CD4-positive, alpha-beta T cell (primary cell): ENCODE data around the gene FAM151A. TPM values are rescaled to one million over a fixed set of nuclear protein-coding genes. Genes with fewer than 3 reads are reported as not detected.

Experiments used
- ATAC-seq: fragments of 200-7000 bp; cut with Tn5 transposase; one replicate; pipeline ENCODE4 v1.10.0; 2022; ENCODE audit warnings: mild to moderate bottlenecking; ENCODE audit not compliant: poor library complexity
- CTCF ChIA-PET: fragments of 350-600 bp; sonication (Branson Sonifier 250); formaldehyde crosslinking; loops from one replicate; lab custom pipeline; 2021; ENCODE audit warnings: antibody characterized with exemption, inconsistent platforms; lab: Charles Lee
- POLR2A ChIA-PET: fragments of 350-600 bp; sonication (Branson Sonifier 250); formaldehyde crosslinking; loops from one replicate; lab custom pipeline; 2021; ENCODE audit warnings: antibody characterized with exemption, inconsistent platforms; lab: Charles Lee
- DNase-seq, 14 experiments: peaks; one replicate each; pipeline ENCODE4 v3.0.0-alpha.2; 2013 to 2020; ENCODE audit warnings: mixed read lengths in 2 of 14
- H3K27ac ChIP-seq, 2 donors: one replicate each; pipeline versions ENCODE4 v1.5.1 to v1.7.0; 2013; ENCODE audit warnings: low read length in 2 of 2, low read depth in 1 of 2, mild to moderate bottlenecking in 1 of 2
- H3K27me3 ChIP-seq, 2 experiments: 1 replicate in 1 of 2; 2 replicates in 1 of 2; pipeline versions ENCODE4 v1.6.1 to v1.7.0; 2013; ENCODE audit warnings: low read length in 2 of 2, control low read depth in 1 of 2, mild to moderate bottlenecking in 1 of 2, moderate library complexity in 1 of 2; ENCODE audit not compliant: insufficient read depth in 2 of 2, control insufficient read depth in 1 of 2
- H3K36me3 ChIP-seq: one replicate; pipeline ENCODE4 v1.6.1; 2013; ENCODE audit warnings: low read length, control low read depth; ENCODE audit not compliant: insufficient read depth
- H3K4me1 ChIP-seq: one replicate; pipeline ENCODE4 v1.6.1; 2013; ENCODE audit warnings: low read length, control low read depth; ENCODE audit not compliant: insufficient read depth
- H3K4me3 ChIP-seq: one replicate; pipeline ENCODE4 v1.5.1; 2013; ENCODE audit warnings: mild to moderate bottlenecking, low read length, moderate library complexity
- H3K9me3 ChIP-seq, 2 experiments: 1 replicate in 1 of 2; 2 replicates in 1 of 2; pipeline versions ENCODE4 v1.6.1 to v1.7.0; 2013; ENCODE audit warnings: low read length in 2 of 2, mild to moderate bottlenecking in 2 of 2, control low read depth in 1 of 2, moderate library complexity in 1 of 2; ENCODE audit not compliant: control insufficient read depth in 1 of 2, insufficient read depth in 1 of 2
- H3K27ac Mint-ChIP-seq: one replicate; pipeline ENCODE4 v1.8.0; 2020; ENCODE audit warnings: mixed read lengths
- H3K27me3 Mint-ChIP-seq: one replicate; pipeline ENCODE4 v1.8.0; 2021; ENCODE audit warnings: mixed read lengths
- H3K36me3 Mint-ChIP-seq: one replicate; pipeline ENCODE4 v1.8.0; 2021; ENCODE audit warnings: low read depth, mixed read lengths
- H3K4me1 Mint-ChIP-seq: one replicate; pipeline ENCODE4 v1.8.0; 2021; ENCODE audit warnings: low read depth, mixed read lengths
- H3K4me3 Mint-ChIP-seq: one replicate; pipeline ENCODE4 v1.8.0; 2020; ENCODE audit warnings: mild to moderate bottlenecking, mixed read lengths
- H3K9me3 Mint-ChIP-seq: one replicate; pipeline ENCODE4 v1.8.0; 2020; ENCODE audit warnings: mixed read lengths
- CTCF ChIP-seq: fragments of 200-600 bp; IDR thresholded peaks from one replicate; pipeline ENCODE4 v1.8.0; 2022; ENCODE audit warnings: antibody characterized with exemption, mild to moderate bottlenecking
- intact Hi-C, 2 experiments: fragments of 100-400 bp; cut with DNase I in 1 of 2; cut with micrococcal nuclease in 1 of 2; formaldehyde crosslinking; loops; one replicate each; pipeline versions ENCODE4 v1.15.1 to v1.9.0; 2023 to 2025; cut with DNase I, micrococcal nuclease
- total RNA-seq, 174 experiments: library from RNA in 2 of 174; stranded (reverse) in 2 of 174; gene quantifications; one replicate each; pipeline ENCODE4 v1.2.3 and lab custom pipeline; 2021 to 2026

FAM151A gene
- total RNA-seq, 2 experiments from 2014 or later = not detected

DNA sequence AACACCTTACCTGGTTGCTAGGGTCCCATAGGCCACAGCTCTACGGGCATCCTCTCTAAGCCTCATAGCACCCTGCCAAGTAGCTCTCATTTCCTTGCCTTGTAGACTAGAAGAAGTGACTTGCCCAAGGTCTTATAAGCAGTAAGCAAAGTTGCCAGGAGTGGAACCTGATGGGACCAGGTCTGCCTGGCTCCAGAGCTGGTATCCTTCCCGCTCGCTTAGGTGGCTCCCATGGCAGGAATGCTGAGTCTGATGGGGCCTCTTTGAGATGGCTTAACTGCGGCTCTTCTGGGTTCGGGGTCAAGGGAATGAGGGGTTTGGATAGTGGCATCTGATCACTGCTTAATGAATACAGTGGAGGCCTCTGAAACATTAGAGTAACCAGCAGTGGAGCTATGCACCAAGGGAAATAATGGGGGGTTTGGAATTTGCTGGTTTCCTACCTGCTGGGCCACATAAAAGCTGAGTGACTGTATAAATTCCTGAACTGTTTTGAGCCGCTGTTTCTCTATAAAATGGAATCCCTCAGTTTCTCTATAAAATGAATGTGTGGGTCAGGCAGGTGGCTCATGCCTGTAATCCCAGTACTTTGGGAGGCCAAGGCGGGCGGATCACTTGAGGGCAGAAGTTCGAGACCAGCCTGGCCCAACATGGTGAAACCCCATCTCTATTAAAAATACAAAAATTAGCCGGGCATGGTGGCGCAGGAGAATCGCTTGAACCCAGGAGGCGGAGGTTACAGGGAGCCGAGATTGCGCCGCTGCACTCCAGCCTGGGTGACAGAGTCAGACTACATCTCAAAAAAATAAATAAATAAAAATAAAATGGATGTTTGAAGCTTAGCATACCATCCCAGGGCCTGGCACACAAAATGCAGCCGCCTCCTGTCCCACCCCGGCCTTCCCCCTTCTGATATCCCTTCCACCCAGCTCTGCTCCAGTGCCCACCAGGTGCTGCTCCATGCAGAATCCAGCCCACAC, 12.4 kb downstream of the FAM151A start:
- H3K27me3 Mint-ChIP-seq = no peaks in the 10 kb centered on the region
- Histone ChIP-seq H3K4me3 (no peak overlapping the region), H3K36me3 (no peaks in the 10 kb centered on the region), H3K27ac (no peak overlapping the region), H3K4me1 (no peaks in the 10 kb centered on the region), H3K27me3 (no peaks in the 10 kb centered on the region), H3K9me3 (no peaks in the 10 kb centered on the region)
- POLR2A ChIA-PET = no interaction called here
- CTCF ChIA-PET = no interaction called here
- no peak overlapping the region for H3K27ac Mint-ChIP-seq
- no peaks in the 10 kb centered on the region for H3K9me3 Mint-ChIP-seq
- intact Hi-C loops = no loop called here
- H3K4me3 Mint-ChIP-seq = no peak overlapping the region
- H3K4me1 Mint-ChIP-seq = no peaks in the 10 kb centered on the region
- no peak for ATAC-seq
- no peaks in the 10 kb centered on the region for H3K36me3 Mint-ChIP-seq
- DNase-seq = no peak
- no peak for TF ChIP-seq CTCF

DNA sequence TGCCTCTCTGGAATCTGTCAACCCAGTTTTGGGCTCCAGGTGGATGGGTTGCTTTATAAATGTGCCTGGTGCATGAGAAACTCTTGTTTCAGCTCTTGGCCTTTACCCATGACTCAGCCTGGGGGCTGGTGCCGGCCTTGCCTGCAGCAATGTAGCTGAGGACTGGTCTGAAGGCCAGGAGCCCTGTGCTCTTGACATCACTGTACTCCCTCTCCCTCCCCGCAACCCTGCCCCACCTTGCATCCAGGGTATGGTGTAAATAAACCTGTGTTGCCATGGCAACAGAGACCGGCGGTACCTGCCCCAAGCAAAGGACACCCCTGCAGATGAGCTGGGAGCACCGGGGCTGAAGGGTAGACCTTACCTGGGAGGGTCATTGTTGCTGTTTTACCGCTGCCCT, 13.3 kb downstream of the FAM151A start:
- Mint-ChIP-seq H3K4me3 (no peak overlapping the region), H3K27me3 (no peaks in the 10 kb centered on the region), H3K36me3 (no peaks in the 10 kb centered on the region), H3K27ac (no peak overlapping the region), H3K9me3 (no peaks in the 10 kb centered on the region), H3K4me1 (peaks cover 1% of the 10 kb centered on the region)
- Histone ChIP-seq H3K27me3 (no peaks in the 10 kb centered on the region), H3K9me3 (no peaks in the 10 kb centered on the region), H3K4me1 (peaks cover 1% of the 10 kb centered on the region), H3K27ac (no peak overlapping the region), H3K4me3 (no peak overlapping the region), H3K36me3 (no peaks in the 10 kb centered on the region)
- ATAC-seq = no peak
- no peak for TF ChIP-seq CTCF
- DNase-seq = no peak
- ChIA-PET CTCF (no interaction called here), POLR2A (no interaction called here)
- intact Hi-C loops = no loop called here

GRCh38 chr1:54609301-54609921, 13.9 kb downstream of the FAM151A start:
- no peaks in the 10 kb centered on the region for H3K27me3 ChIP-seq
- Mint-ChIP-seq H3K27ac (no peak overlapping the region), H3K4me3 (no peak overlapping the region), H3K27me3 (no peaks in the 10 kb centered on the region), H3K4me1 (peaks cover 7% of the 10 kb centered on the region), H3K9me3 (no peaks in the 10 kb centered on the region), H3K36me3 (no peaks in the 10 kb centered on the region)
- no peak overlapping the region for H3K27ac ChIP-seq
- no peak for TF ChIP-seq CTCF
- intact Hi-C loops = no loop called here
- H3K9me3 ChIP-seq = no peaks in the 10 kb centered on the region
- POLR2A ChIA-PET = no interaction called here
- peaks cover 7% of the 10 kb centered on the region for H3K4me1 ChIP-seq
- H3K4me3 ChIP-seq = no peak overlapping the region
- DNase-seq (no peak), ATAC-seq (no peak)
- CTCF ChIA-PET = no interaction called here
- no peaks in the 10 kb centered on the region for H3K36me3 ChIP-seq
